ENCODE results near the gene SLC66A2.
"Not testable (repeated sequence)": the region's sequence is repeated elsewhere in the genome, so short reads cannot be mapped to it uniquely, and the experiment has no call there.

The SLC66A2 gene

DNA sequence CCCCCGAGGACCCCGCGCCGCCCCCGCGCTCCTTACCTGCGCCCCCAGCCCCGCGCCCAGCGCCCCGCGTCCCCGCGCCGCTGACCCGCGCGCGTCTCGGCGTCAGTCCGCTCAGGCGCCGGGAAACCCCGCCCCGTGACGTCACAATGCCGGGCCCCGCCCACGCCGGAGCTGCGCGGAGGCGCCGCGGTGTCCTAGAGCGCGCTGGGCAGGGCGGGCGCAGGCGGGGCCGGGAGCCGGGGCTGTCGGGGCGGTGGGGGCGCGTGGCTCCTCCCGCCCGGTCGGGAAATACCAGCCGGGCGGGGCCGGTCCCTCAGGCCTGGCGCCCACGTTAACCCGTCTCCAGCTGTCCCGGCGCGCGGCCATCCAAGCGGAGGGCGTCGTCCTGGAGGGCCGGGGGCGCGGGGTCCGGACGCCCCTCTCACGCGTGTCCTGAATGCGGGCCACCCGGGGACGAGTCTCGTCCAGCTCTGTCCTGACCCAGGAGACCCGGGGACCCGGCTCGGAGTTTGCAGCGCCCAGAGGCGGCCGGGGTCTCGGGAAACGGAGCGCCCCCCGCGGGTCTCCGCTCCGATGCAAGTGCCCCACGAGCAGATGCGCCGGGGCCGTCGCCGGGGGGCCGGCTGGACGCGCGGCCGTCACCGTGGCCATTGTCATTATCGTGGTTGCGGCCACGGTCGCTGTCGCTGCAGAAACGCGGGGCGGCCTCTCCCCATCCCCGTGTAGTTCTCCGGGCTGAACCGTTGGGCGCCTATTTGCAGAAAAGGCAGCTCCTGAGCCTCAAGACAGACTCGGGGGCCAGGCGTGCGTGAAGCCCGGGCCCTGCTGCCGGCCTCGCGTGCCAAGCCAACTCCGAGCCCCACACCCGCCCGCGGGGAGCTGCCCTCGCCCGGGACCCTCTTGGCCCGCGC is at the start of gene SLC66A2:
Gene SLC66A2, minus strand, starts transcription at position 109 of the 911 bp plus-strand sequence. CDS start 727 bp downstream, outside the sequence.
- DNase-seq: peak; percentile 57

GRCh38 chr18:80000877-80001276 is 49.4 kb upstream of the SLC66A2 start:
- DNase-seq: no peak

GRCh38 chr18:79999701-80000100 is 48.2 kb upstream of the SLC66A2 start:
- DNase-seq: not testable (repeated sequence)

GRCh38 chr18:79991494-79991893 is 40.0 kb upstream of the SLC66A2 start:
- no peak for DNase-seq

- no peak for DNase-seq
These were observed 37.7 kb upstream of the SLC66A2 start for GRCh38 chr18:79989195-79989497.

- peak; percentile 56 for DNase-seq
These were observed 37.2 kb upstream of the SLC66A2 start, which contains the start of gene TXNL4A for GRCh38 chr18:79988451-79989194. TXNL4A (minus strand) TSS chr18:79988563; CDS start chr18:79988392, 171 bp downstream.

DNA sequence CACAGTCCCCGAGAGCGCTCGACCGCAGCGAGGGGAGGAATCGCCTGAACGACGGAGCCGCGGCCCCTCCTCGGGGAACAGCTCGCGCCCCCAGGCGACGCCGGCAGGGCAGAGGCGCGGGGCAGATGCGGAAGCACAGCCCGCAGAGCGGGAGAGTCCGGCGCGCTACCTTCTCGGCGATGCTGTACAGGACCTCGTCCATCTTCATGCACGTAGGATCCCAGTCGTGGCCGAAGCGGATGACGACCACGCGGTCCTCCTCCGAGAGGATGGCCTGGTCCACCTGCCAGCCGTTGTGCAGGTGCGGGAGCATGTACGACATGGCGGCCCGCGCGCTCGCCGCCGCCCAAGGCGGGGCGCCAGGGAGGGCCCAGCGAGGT is 36.6 kb upstream of the SLC66A2 start:
- peak; percentile 41 for DNase-seq

- no peak for DNase-seq
These were observed 36.1 kb upstream of the SLC66A2 start for GRCh38 chr18:79987566-79987965.

- no peak for DNase-seq
These were observed 35.3 kb upstream of the SLC66A2 start for GRCh38 chr18:79986726-79987125.

GRCh38 chr18:79985172-79985571 is 33.7 kb upstream of the SLC66A2 start:
- DNase-seq: no peak

DNA sequence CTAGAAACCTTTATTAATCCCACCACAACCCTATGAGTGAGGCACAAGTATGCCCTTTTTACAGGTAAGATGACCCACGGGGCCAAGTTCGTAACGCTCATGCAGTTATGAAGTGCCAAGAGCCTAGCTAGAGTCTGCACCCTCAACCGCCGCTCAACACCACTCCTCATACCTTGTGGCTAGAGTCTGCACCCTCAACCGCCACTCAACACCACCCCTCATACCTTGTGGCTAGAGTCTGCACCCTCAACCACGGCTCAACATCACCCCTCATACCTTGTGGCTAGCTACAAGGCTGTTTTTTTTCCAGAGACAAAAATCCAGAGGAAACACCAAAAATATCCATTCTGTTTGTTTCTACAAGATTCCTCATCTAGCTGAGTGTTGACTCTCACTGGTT is 32.3 kb upstream of the SLC66A2 start:
- DNase-seq: peak; percentile 19

- DNase-seq: no peak
These were observed 31.8 kb upstream of the SLC66A2 start for GRCh38 chr18:79983253-79983652.

DNA sequence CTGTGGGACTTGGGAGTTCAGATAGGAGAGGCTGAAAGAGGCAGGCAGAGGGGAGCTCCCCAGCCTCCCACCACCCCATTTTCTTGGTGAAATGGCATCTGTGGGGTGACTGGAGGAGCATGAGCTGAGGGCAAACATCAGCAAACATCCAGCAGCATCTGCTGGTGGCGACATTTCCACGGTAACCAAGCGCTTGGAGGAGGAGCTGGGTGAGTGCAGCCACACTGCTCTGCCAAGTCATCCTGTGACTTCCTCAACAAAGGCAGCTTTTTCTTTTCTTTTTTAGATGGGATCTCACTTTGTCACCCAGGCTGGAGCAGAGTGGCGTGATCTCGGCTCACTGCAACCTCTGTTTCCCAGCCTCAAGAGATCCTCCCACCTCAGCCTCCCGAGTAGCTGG is 31.3 kb upstream of the SLC66A2 start:
- no peak for DNase-seq

- DNase-seq: no peak
These were observed 29.1 kb upstream of the SLC66A2 start for GRCh38 chr18:79980585-79980984.

DNA sequence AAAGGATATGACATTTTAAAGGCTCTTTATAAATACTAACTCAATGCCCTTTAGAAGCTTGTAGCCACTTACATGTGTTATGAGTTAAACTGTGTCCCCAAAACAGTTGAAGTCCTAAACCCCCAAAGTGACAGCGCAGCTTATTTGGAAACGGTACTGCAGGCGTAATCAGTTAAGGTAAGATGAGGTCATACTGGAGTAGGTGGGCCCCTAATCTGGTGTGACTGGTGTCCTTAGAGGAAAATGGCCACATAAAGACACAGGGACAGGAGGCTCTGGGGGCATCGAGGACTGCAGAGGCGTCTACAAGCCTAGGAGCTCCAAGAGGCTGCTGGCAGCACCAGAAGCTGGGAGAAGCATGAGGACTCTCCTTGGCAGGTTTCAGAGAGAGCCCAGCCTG is 28.4 kb upstream of the SLC66A2 start:
- no peak for DNase-seq

GRCh38 chr18:79975985-79976680 is 24.7 kb upstream of the SLC66A2 start:
- no peak for DNase-seq

- no peak for DNase-seq
These were observed 23.6 kb upstream of the SLC66A2 start for GRCh38 chr18:79975043-79975442.

DNA sequence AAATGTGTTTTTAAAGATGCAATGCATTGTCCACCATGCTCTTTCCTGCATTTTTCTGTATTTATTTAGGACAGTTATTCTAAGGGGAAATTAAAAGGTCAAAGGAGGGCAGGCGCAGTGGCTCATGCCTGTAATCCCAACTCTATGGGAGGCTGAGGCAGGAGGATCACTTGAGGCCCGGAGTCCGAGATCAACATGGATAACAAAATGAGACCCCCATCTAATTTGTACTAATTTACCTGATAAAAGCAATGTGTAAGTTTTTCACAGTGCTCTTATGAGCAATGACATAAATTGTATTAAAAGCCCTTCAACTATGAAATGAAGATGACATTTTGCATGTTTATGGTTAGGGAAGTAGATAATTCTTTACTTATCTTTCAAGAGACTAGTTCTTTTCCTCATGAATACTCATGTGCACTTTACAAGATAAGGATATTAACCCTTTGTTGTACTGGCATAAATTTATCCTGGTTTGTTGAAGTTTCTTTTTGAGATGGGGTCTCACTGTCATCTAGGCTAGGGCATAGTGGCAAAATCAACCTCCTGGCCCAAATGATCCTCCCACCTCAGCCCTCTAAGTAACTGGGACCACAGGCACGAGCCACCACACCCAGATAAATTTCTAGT is 22.7 kb upstream of the SLC66A2 start:
- DNase-seq: no peak

DNA sequence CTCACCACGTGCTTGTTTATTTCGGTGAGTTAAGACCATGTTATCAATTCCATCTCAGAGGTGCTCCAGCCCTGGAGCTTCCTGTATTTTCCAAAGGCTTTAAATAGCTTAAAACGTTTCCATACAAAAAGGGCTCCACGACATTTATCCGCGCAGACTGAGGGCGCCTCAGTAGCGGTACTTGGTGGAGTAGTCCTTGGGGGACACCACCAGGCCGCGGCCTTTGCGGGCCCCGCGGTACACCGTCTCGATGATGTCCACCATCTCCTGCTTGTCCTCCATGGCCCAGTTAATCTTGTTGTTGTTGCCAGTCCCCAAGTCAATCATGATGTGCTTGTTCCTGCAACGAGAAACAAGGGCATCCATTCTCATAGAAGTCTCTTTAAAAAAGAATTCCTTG is 22.1 kb upstream of the SLC66A2 start:
- DNase-seq: no peak

DNA sequence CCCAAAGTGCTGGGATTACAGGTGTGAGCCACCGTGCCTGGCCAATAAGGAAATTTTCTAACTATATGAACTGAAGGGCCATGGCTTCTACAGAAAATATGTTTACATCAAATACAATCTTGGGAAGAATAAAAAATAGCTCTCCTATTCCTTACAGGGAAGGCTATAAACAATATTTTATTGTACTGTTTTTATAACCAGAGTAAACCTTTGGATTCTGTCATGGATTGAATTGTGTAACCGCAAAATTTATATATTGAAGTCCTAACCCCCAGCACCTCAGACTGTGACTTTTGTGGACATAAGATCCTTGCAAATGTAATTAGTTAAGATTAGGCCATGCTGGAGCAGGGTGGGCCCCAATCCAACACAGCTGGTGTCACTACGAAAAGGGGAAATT is 21.3 kb upstream of the SLC66A2 start:
- no peak for DNase-seq

GRCh38 chr18:79971986-79972385 is 20.5 kb upstream of the SLC66A2 start:
- DNase-seq: no peak

DNA sequence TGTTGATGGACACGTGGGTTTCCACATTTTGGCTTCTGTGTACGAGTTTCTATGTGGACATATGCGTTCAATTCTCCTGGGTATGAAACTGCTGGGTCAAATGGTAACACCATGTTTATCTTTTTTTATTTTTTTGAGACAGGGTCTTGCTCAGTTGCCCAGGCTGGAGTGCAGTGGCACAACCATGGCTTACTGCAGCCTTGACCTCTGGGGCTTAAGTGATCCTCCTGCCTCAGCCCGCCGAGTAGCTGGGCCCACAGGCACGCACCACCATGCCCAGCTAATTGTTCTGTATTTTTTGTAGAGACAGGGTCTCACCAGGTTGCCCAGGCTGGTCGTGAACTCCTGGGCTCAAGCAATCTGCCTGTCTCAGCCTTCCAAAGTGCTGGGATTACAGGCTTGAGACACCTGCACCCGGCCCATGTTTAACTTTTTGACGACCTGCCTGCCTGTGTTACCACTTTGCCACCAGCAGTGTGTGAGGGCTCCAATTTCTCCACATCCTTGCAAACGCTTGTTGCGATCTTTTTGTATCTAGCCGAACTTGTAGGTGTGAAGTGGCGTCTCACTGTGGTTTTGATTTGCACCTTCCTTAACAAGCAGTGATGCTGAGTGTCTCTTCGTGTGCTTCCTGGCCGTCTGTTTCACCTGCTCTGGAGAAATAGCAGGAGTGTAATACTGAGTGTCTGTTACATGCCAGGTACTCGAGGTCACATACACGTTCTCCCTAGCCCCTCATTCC is 19.9 kb upstream of the SLC66A2 start:
- DNase-seq: no peak

Data from DMS79 treated with DMSO at 0.1 percent for 48 hours (cell line).